Umbilical cord (tissue), 2 donors: ENCODE data around the gene AGFG2. TPM values are rescaled to one million over a fixed set of nuclear protein-coding genes. Genes with fewer than 3 reads are reported as not detected.

Source experiments
- DNase-seq: peaks from one replicate; pipeline ENCODE4 v3.0.0-alpha.2; 2015; ENCODE audit warnings: low spot score
- total RNA-seq: library from RNA; depleted of rRNA; stranded (reverse); fragments of >200 nt; gene quantifications from one replicate; pipeline ENCODE4 v1.2.3, GENCODE V29; 2014; ENCODE audit warnings: low replicate concordance; ENCODE audit not compliant: insufficient read depth

Gene AGFG2
- total RNA-seq, 1 donor from 2014 or later: 6.3 TPM

GRCh38 chr7:100572281-100572948, 33.4 kb downstream of the AGFG2 start:
- DNase-seq: peak; percentile 33

- DNase-seq: no peak
Observed at GRCh38 chr7:100572949-100573675, 34.1 kb downstream of the AGFG2 start.

- DNase-seq: no peak
Observed at GRCh38 chr7:100573691-100574361, 34.8 kb downstream of the AGFG2 start, which contains the start of gene SAP25. TSS of gene SAP25 (minus strand) at chr7:100573900. CDS start at chr7:100573742, 158 bp downstream.

GRCh38 chr7:100574362-100575205, 35.6 kb downstream of the AGFG2 start:
- no peak for DNase-seq

- no peak for DNase-seq
Observed at GRCh38 chr7:100575206-100575631, 36.2 kb downstream of the AGFG2 start.

GRCh38 chr7:100575746-100576383, 36.9 kb downstream of the AGFG2 start:
- no peak for DNase-seq

GRCh38 chr7:100576384-100576993, 37.5 kb downstream of the AGFG2 start:
- DNase-seq: no peak

GRCh38 chr7:100577103-100577502, 38.1 kb downstream of the AGFG2 start:
- no peak for DNase-seq

- no peak for DNase-seq
Observed at GRCh38 chr7:100577507-100577906, 38.5 kb downstream of the AGFG2 start.

GRCh38 chr7:100578246-100579183, 39.5 kb downstream of the AGFG2 start:
- no peak for DNase-seq

- no peak for DNase-seq
Observed at GRCh38 chr7:100580466-100581283, 41.7 kb downstream of the AGFG2 start.

- DNase-seq: no peak
Observed at GRCh38 chr7:100582041-100582579, 43.1 kb downstream of the AGFG2 start.

GRCh38 chr7:100582650-100583049, 43.6 kb downstream of the AGFG2 start:
- DNase-seq: no peak

GRCh38 chr7:100583132-100584053, 44.4 kb downstream of the AGFG2 start:
- peak; percentile 72 for DNase-seq

GRCh38 chr7:100584054-100584682, 45.2 kb downstream of the AGFG2 start:
- peak; percentile 41 for DNase-seq

- peak; percentile 82 for DNase-seq
Observed at GRCh38 chr7:100584683-100585510, 45.9 kb downstream of the AGFG2 start.
